ENCODE measurements around the gene FUT9. TPM values are rescaled to one million over a fixed set of nuclear protein-coding genes. Genes with fewer than 3 reads are reported as not detected.

Gene FUT9
- total RNA-seq, 1 donor: not detected

GRCh38 chr6:96212066-96212465, 196.3 kb downstream of the FUT9 start:
- H3K4me3 ChIP-seq (ENCODE audit: low read depth, low read length): no peak overlapping the region
- DNase-seq (ENCODE audit: low read depth): no peak
- TF ChIP-seq, protein P1, sequence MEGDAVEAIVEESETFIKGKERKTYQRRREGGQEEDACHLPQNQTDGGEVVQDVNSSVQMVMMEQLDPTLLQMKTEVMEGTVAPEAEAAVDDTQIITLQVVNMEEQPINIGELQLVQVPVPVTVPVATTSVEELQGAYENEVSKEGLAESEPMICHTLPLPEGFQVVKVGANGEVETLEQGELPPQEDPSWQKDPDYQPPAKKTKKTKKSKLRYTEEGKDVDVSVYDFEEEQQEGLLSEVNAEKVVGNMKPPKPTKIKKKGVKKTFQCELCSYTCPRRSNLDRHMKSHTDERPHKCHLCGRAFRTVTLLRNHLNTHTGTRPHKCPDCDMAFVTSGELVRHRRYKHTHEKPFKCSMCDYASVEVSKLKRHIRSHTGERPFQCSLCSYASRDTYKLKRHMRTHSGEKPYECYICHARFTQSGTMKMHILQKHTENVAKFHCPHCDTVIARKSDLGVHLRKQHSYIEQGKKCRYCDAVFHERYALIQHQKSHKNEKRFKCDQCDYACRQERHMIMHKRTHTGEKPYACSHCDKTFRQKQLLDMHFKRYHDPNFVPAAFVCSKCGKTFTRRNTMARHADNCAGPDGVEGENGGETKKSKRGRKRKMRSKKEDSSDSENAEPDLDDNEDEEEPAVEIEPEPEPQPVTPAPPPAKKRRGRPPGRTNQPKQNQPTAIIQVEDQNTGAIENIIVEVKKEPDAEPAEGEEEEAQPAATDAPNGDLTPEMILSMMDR (IDR thresholded peaks at IDR 0.05; ENCODE audit: insufficient read depth, low read depth, low read length): no peak

- TF ChIP-seq, protein P1 (IDR thresholded peaks at IDR 0.05; ENCODE audit: insufficient read depth, low read depth, low read length): no peak
- DNase-seq (ENCODE audit: low read depth): no peak
Measured at GRCh38 chr6:96213784-96214183, 198.0 kb downstream of the FUT9 start.

GRCh38 chr6:96223695-96224094, 207.9 kb downstream of the FUT9 start:
- TF ChIP-seq, protein P1 (IDR thresholded peaks at IDR 0.05; ENCODE audit: insufficient read depth, low read depth, low read length): no peak
- no peak overlapping the region for H3K4me3 ChIP-seq (ENCODE audit: low read depth, low read length)
- no peak for DNase-seq (ENCODE audit: low read depth)

More at GRCh38 chr6:96213784-96214183, 198.0 kb downstream of the FUT9 start:
- H3K4me3 ChIP-seq (ENCODE audit: low read depth, low read length): no peak overlapping the region

- no peak overlapping the region for H3K4me3 ChIP-seq (ENCODE audit: low read depth, low read length)
- DNase-seq (ENCODE audit: low read depth): no peak
- TF ChIP-seq, protein P1 (IDR thresholded peaks at IDR 0.05; ENCODE audit: insufficient read depth, low read depth, low read length): no peak
Measured at GRCh38 chr6:96227135-96227534, 211.4 kb downstream of the FUT9 start.

GRCh38 chr6:96234444-96234843, 218.7 kb downstream of the FUT9 start:
- no peak overlapping the region for H3K4me3 ChIP-seq (ENCODE audit: low read depth, low read length)
- DNase-seq (ENCODE audit: low read depth): no peak
- TF ChIP-seq, protein P1 (IDR thresholded peaks at IDR 0.05; ENCODE audit: insufficient read depth, low read depth, low read length): no peak

DNA sequence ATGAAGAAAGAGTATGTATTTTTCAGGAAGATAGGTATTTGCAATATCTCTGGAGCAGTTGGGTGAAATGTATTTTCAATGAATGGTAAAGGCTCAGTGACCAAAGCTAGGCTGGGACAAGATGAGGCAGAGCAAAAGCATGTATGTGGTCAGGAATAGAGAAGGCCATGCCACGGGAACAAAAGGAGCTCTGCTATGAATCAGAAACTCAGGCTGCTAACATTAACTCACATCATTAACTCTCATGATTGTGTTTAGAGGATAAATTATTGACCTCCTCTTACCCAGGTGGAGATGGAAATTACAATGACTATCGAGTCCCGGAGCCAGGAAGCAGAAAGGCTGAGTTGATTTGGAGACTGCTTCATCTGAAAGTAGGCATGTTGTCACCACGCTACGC, 220.2 kb downstream of the FUT9 start:
- TF ChIP-seq, protein P1 (IDR thresholded peaks at IDR 0.05; ENCODE audit: insufficient read depth, low read depth, low read length): no peak
- no peak overlapping the region for H3K4me3 ChIP-seq (ENCODE audit: low read depth, low read length)
- DNase-seq (ENCODE audit: low read depth): no peak

GRCh38 chr6:96236471-96236870, 220.7 kb downstream of the FUT9 start:
- DNase-seq (ENCODE audit: low read depth): no peak
- TF ChIP-seq, protein P1 (IDR thresholded peaks at IDR 0.05; ENCODE audit: insufficient read depth, low read depth, low read length): no peak
- no peak overlapping the region for H3K4me3 ChIP-seq (ENCODE audit: low read depth, low read length)
